HTR-8/SVneo (cell line): ENCODE results near the gene PCDHGB2.
"Not testable (repeated sequence)": the region's sequence is repeated elsewhere in the genome, so short reads cannot be mapped to it uniquely, and the experiment has no call there.

Experiments used
- DNase-seq: peaks from one replicate; pipeline ENCODE4 v3.0.0; 2011; ENCODE audit warnings: low spot score, mixed read lengths; ENCODE audit not compliant: insufficient read length
- FAIRE-seq: peaks from 2 replicates; lab custom pipeline; 2011; peaks lifted over from hg19 to GRCh38; lab: Jason Lieb, UNC

The PCDHGB2 gene

DNA sequence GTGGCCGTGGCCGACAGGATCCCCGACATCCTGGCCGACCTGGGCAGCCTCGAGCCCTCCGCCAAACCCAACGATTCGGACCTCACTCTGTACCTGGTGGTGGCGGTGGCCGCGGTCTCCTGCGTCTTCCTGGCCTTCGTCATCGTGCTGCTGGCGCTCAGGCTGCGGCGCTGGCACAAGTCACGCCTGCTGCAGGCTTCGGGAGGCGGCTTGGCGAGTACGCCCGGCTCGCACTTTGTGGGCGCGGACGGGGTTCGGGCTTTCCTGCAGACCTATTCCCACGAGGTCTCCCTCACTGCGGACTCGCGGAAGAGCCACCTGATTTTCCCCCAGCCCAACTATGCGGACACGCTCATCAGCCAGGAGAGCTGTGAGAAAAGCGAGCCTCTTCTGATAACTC is 13.8 kb upstream of the PCDHGB2 start:
- not testable (repeated sequence) for DNase-seq, FAIRE-seq

- FAIRE-seq, result no peak
These were observed 9.7 kb upstream of the PCDHGB2 start, which contains the start of gene PCDHGB1 for GRCh38 chr5:141349917-141350619. Gene PCDHGB1, plus strand, starts transcription at chr5:141350099. Its CDS starts 162 bp downstream, at chr5:141350261.

DNA sequence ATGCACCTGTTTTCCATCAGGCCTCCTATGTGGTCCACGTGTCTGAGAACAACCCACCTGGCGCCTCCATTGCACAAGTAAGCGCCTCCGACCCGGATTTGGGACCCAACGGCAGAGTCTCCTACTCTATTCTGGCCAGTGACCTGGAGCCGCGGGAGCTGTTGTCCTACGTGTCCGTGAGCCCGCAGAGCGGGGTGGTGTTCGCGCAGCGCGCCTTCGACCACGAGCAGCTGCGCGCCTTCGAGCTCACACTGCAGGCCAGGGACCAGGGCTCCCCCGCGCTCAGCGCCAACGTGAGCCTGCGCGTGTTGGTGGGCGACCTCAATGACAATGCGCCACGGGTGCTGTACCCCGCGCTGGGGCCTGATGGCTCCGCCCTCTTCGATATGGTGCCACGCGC is 8.2 kb upstream of the PCDHGB2 start:
- no peak for DNase-seq
- no peak for FAIRE-seq

More at GRCh38 chr5:141349917-141350619, 9.7 kb upstream of the PCDHGB2 start, which contains the start of gene PCDHGB1:
- DNase-seq, result no peak

GRCh38 chr5:141354900-141355469 is 4.8 kb upstream of the PCDHGB2 start, which contains the start of gene PCDHGA4:
Gene PCDHGA4, plus strand, starts transcription at chr5:141355021. Its CDS starts 87 bp downstream, at chr5:141355108.
- no peak for FAIRE-seq
- no peak for DNase-seq

DNA sequence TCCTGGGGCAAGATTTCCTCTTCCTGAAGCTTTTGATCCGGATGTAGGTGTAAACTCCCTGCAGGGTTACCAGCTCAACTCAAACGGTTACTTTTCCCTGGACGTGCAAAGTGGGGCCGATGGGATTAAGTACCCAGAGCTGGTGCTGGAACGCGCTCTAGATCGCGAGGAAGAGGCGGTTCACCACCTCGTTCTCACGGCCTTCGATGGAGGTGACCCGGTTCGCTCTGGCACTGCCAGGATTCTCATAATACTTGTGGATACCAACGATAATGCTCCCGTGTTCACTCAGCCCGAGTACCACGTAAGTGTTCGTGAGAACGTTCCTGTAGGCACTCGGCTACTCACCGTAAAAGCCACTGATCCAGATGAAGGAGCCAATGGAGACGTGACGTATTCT is 4.2 kb upstream of the PCDHGB2 start:
- no peak for DNase-seq
- FAIRE-seq, result no peak

DNA sequence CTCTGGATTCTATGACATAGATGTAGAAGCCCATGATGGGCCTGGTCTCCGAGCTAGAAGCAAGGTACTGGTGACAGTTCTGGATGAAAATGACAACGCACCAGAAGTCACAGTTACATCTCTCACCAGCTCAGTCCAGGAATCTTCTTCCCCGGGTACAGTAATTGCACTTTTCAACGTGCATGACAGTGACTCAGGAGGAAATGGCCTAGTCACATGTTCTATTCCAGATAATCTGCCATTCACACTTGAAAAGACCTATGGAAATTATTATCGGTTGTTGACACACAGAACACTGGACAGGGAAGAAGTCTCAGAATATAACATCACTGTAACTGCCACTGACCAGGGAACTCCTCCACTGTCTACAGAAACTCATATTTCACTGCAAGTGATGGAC is 3.7 kb upstream of the PCDHGB2 start:
- no peak for DNase-seq
- FAIRE-seq, result no peak

- no peak for DNase-seq
- FAIRE-seq, result no peak
These were observed 2.8 kb upstream of the PCDHGB2 start for GRCh38 chr5:141356950-141357349.

DNA sequence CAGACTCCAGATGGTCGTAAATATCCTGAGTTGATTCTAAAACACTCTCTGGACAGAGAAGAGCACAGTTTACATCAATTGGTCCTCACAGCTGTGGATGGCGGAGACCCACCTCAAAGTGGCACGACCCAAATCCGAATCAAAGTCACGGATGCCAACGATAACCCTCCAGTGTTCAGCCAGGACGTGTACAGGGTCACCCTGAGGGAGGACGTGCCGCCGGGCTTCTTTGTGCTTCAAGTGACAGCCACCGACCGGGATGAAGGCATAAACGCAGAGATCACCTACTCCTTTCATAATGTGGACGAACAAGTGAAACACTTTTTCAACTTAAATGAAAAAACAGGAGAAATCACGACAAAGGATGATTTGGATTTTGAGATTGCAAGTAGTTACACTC is 891 bp downstream of the PCDHGB2 start:
- DNase-seq, result no peak
- no peak for FAIRE-seq

- no peak for DNase-seq
- no peak for FAIRE-seq
These were observed 2.9 kb downstream of the PCDHGB2 start for GRCh38 chr5:141362719-141363118.

DNA sequence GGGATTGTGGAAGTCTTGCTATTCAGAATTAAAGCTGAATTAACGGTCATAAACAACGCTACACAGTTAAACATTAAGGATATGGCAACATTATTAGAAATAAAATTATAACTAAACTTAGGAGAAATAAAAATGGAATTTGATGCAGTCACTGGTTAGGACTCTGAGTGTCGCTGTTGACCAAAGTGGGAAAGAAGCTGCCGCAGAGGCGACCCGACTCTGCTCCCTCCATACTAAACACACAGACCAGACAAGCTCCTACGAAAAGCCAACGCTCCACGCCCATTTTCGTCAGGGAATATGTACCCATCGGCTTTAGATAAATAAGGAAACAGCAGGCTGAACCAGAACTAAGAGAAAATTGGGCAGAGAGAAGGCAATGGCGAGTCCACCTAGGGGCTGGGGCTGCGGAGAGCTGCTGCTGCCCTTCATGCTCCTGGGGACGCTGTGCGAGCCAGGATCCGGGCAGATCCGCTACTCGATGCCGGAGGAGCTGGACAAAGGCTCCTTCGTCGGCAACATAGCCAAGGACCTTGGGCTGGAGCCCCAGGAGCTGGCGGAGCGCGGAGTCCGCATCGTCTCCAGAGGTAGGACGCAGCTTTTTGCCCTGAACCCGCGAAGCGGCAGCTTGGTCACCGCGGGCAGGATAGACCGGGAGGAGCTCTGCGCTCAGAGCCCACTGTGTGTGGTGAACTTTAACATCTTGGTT is 4.3 kb downstream of the PCDHGB2 start, which contains the start of gene PCDHGA5:
PCDHGA5 (plus strand) TSS at position 211 of the 709 bp plus-strand sequence; CDS start at position 380, 169 bp downstream.
- DNase-seq, result no peak
- no peak for FAIRE-seq

GRCh38 chr5:141366016-141366896 is 6.5 kb downstream of the PCDHGB2 start:
- FAIRE-seq, result no peak
- no peak for DNase-seq

- DNase-seq, result no peak
- FAIRE-seq, result no peak
These were observed 10.4 kb downstream of the PCDHGB2 start, which contains the start of gene PCDHGB3 for GRCh38 chr5:141369994-141370848. Gene PCDHGB3, plus strand, starts transcription at chr5:141370242. Its CDS starts 153 bp downstream, at chr5:141370395.

- FAIRE-seq, result no peak
These were observed 12.0 kb downstream of the PCDHGB2 start for GRCh38 chr5:141371572-141372475.

DNA sequence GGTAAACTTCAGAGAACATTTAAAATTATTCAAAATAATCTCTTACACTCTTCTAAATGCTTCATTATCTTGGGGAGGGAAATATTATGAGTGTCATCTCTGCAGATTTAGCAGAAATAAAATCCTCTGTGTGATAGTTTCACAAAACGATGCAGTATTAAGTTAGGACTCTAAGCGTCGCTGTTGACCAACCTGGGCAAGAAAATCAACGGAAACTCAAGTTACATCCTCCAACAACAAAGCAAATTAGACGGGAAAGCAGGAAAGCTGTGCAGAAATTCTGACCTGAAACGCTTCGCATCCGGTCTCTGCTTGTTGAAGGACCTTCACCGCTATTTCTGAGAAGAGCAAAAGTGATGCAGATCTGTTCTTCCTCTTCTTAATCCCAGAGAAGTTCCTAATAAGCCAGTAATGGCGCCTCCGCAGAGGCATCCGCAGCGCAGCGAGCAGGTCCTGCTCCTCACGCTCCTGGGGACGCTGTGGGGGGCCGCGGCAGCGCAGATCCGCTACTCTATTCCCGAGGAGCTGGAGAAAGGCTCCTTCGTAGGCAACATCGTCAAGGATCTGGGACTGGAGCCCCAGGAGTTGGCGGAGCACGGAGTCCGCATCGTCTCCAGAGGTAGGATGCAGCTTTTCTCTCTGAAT is 14.0 kb downstream of the PCDHGB2 start, which contains the start of gene PCDHGA6:
PCDHGA6 (plus strand) TSS at position 219 of the 645 bp plus-strand sequence; CDS start at position 412, 193 bp downstream.
- no peak for FAIRE-seq
- peak; percentile 41 for DNase-seq

More at GRCh38 chr5:141371572-141372475, 12.0 kb downstream of the PCDHGB2 start:
- no peak for DNase-seq

GRCh38 chr5:141374627-141375026 is 14.8 kb downstream of the PCDHGB2 start:
- DNase-seq (no peak), FAIRE-seq (no peak)

- not testable (repeated sequence) for FAIRE-seq, DNase-seq
These were observed 15.8 kb downstream of the PCDHGB2 start for GRCh38 chr5:141375444-141376155.
